ENCODE data around the gene ZSWIM4.
"Not testable (repeated sequence)": the region's sequence is repeated elsewhere in the genome, so short reads cannot be mapped to it uniquely, and the experiment has no call there.

Gene ZSWIM4

DNA sequence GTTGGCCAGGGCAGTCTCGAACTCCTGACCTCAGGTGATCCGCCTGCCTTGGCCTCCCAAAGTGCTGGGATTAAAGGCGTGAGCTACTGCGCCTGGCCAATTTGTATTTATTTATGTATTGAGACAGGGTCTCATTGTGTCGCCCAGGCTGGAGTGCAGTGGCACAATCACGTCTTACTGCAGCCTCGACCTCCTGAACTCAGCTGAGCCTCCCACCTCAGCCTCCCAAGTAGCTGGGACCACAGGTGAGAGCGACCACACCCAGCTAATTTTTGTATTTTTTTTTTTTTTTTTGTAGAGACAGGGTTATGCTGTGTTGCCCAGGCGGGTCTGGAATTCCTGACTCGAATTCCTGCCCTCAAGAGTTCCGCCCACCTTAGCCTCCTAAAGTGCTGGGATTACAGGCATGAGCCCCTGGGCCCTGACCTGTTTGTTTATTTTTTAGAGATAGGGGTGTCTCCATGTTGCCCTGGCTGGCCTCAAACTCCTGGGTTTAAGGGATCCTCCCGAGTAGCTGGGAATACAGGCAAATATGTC is 57.0 kb downstream of the ZSWIM4 start:
- DNase-seq, result not testable (repeated sequence)

GRCh38 chr19:13856497-13856896 is 61.3 kb downstream of the ZSWIM4 start:
- DNase-seq, result no peak

GRCh38 chr19:13859361-13859880 is 64.2 kb downstream of the ZSWIM4 start:
- no peak for DNase-seq

DNA sequence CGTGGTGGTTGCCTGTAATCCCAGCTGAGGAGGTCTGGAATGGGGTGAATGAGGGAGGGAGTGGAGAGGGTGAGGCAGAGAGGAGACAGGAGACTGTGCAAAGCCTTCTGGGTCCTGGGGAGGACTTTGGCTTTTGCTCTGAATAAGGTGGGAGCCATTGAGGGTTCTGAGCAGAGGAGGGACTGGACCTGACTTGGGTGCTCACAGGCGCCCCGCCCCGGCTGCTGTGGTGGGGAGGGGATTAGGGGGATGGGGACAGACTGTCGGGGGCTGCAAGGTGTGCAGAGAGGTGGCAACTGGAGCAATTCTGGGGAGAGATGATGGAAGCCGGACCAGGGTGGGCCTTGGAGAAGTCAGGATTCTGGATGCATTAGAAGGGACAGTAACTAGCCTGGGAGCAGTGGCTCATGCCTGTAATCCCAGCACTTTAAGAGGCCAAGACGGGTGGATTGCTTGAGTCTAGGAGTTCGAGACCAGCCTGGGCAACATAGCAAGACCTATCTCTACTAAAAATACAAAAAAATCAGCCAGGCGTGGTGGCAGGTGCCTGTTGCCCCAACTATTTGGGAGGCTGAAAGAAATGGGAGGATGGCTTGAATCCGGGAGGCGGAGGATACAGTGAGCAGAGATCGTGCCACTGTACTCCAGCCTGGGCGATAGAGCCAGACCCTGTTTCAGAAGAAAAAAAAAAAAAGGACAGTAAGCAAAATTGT is 65.6 kb downstream of the ZSWIM4 start:
- DNase-seq, result no peak

DNA sequence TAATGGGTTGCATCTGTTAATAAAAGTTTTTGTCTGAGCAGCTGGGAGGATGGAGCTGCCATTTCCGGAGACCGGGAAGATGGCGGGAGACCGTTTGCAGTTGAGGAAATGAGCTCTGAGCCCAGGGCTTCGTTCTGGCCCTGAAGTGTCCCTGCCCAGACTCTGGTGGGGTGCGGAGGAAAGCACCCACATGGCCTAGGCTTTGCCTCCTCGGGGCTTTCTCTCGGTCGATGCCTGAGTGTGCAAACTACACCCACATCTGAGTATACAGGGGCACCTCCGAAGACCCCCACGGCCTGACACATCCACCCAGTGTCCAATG is 66.1 kb downstream of the ZSWIM4 start:
- no peak for DNase-seq

DNA sequence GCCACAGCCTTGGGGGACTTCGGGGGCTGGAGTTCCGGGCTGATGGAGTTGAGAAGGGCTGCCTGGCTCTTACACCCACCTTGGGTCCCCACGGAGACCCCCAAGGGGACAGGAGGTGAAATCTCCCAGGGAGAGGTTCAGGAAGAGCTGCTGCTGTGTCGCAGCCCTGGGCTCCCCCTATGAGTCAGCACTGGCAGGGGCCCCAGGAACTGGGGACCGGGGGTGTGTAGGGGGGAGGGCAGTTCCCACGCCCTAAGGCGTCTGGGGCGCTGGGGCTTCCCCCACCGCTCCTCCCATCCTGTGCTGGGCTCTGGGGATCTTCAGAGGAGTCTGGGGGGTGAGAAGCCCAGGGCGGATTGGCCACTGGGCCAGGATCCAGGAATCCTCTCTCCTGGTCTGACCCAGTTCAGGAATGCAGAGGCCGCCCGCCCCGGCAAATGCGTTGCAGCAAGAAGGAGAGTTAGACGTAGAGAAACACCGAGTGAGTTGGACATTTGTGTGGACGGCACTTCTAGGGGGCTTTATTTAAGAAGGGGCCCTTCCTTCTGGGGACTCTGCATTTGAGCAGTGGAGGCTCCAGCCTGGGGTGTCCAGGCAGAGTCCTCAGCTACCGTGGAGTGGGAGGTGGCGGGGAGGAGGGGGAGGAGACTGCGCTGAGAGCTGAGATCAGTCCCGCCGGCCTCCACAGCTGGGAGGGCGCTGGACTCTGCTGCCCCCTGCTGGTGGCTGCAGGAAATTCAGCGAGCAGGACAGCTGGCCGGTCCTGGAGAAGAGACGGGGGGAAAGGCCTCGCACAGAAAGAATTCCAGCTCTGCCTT is 66.7 kb downstream of the ZSWIM4 start:
- DNase-seq, result peak; percentile 71

DNA sequence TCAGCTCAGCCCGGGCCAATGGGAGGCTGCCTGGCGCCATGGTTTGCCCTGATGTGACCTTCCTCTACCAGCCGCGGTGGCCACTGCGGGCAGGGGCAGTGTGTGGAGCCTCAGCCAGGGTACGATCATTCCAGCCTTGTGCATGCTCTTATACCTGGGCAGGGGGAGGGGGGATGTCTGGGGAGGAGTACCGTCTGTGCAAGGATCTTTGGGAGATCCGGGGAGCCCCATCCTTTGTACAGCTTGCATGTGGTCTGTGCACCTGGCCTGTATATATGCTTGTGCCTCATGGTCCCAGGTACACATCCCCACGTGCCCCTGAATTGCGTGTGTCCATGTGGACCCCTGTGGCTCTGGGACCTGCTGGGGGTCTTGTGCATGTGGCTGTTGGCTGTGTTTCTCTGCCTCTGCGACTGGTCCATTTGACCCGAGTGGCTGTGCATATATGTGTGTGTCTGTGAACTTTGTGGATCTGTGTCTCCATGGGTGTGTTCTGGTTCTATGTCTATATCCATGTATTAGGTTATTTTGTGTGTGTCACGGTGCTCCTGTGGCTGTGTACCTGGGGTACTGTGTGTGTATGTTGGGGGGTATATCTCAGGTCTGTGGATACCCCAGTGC is 68.9 kb downstream of the ZSWIM4 start:
- DNase-seq, result no peak

DNA sequence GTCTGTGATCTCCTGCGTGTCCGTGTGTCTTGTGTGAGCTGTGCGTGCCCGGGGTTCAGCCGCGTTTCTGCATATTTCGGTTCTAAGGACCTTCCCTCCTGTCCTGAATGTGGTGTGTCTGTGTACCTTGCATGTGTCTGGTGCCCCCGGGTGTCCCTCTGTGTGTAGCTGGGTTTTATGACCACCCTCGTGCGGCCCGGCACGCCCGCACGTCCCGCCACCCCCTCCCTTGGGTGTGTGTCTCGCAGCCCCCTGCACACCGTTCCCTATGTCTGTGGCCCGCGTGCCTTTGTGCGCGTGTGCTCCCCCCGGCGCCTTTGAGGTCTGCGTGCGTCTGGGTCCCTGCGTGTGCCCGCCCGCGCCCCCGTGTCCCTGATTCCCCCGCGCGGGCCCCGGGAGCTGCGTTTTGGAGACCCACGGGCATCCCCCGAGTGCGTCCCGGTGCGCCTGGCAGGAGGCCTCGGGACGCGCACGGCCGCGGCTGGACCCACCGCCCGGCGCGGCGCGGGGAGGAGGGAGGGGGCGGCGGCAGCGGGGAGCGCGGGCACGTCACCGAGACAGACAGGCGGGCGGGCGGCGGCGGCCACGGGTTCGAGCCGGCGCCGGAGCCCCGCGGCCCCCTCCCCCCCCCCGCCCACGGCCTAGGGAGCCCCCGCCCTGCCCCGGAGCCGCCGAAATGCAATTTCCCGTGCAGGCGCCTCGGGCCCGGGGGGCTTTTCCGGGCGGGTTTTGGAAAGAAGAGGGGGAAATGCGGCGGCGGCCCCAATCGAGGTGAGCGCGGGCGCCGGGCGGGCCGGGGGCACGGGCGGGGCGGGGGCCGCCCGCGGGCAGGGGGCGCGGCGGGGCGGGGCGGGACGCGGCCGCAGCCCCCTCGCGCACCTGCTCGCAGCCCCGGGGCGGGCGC is 69.7 kb downstream of the ZSWIM4 start:
- DNase-seq, result no peak

DNA sequence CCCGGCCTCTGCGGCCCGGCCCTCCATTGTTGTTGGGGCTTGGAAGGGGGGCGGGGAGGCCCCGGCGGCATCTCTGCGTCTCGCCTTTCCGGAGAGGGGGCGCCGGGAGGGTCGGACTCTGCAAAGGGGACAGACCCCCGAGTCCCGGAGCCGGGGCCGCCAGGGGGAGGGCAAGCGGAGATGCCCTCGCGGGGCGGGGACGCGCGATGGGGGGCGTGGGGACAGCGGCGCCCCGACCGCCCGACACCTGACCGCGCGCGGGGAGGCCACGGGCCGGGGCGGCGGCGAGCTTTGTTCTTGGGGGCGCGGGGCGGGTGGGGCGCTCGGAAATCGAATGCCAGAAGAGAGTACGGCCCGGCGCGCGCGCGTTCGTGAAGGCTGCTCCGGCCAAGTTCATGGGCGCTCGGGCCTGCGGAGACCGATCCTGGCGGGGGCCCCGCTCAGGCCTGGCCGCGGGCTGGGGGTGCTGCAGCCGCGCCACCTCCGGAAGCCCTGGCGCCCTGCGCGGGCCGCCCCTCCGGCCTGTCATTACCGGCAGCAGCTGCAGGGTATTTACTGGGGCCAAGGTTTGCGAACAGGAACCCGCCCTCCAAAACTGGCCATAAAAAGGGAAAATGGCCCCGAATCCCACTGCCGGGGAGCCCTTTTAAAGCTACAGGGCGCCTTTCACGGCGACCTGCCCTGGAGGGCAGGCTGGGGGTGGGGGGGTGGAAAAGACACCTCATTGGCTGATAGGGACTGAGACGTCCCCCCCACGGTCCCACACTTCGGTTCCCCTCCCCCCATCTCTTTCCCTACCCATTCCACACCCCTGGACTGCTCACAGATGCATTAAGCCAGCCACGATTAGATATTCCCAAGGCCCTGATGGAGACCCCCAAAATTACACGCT is 70.6 kb downstream of the ZSWIM4 start:
- peak; percentile 51 for DNase-seq

DNA sequence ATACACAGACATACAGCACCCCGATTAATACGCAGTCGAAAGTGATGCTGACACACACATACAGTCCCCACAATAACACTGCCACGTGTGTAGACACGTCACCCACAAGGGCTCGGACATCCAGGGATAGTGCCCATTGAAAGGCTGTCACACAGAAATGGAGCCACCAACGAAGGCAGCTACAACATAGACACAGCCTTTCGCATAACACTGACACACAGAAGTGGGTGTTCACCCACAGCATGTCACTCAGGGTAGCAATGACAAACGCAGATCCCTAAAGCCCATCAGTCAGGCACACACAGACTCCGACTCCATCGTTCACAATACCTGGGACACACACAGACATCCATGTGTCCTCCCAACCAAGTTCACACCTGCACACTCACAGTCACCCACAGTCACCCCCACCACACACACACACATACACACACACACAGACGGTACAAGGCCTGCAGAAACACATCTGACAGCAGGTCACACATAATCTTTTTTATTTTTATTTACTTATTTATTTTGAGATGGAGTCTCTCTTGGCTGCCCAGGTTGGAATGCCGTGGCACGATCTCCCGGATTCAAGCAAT is 71.3 kb downstream of the ZSWIM4 start:
- no peak for DNase-seq

- DNase-seq, result no peak
Measured at GRCh38 chr19:13868663-13869062, 73.4 kb downstream of the ZSWIM4 start.

- no peak for DNase-seq
Measured at GRCh38 chr19:13869281-13869680, 74.0 kb downstream of the ZSWIM4 start.

DNA sequence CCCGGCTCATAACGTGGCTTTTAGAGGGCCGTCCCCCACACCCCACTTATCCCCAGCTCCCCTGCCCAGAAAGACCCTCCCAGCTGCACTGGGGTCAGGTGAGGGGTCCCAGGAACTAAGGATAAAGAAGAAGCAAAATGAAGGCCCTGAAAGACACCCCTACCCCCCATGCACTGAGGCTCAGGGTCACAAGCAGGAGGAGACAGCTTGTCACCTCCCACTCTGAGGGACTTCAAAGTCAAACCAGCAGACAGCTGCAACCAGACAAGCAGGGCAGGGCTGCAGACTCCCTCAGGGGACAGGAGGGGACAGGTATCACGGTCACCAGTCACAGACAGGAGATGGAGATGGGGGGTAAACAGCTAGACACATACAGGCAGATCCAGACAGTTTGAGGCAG is 75.6 kb downstream of the ZSWIM4 start:
- DNase-seq, result no peak

GRCh38 chr19:13872339-13872694 is 77.1 kb downstream of the ZSWIM4 start:
- DNase-seq, result no peak

DNA sequence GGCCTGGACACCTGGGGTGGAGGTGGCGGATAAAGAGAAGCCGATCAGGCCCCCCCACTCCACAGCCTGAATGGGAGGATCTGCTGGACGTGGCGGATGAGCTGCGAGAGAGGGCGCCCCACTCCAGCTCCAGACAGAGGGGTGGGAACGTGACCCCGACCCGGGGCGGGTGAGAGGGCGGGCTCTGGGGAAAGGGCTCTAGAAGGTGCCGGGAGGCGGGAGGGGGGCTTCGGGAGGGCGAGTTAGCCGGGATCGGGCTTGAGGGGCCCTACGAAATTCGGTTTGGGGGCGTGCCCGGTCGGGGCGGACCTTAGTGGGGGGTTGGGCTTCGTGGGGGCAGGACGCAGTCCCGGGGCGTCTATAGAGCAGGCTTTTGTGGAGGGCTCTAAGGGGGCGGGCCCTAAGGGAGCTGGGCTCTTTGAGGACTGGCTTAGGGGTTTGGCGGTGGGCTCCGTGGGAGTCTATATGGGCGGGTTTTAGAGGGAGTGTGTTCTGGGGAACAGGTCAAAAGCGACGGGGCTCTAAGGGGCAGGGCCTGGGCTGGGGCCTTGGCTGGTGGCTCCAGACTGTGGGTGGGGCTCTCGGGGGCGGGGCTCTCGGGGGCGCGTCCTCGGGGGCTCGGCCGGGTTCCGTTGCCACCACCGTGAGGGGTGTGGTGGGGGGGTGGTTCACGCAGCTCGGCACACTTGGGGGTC is 77.6 kb downstream of the ZSWIM4 start:
- DNase-seq, result peak; percentile 44

GRCh38 chr19:13873834-13874515 is 78.7 kb downstream of the ZSWIM4 start:
- no peak for DNase-seq

DNA sequence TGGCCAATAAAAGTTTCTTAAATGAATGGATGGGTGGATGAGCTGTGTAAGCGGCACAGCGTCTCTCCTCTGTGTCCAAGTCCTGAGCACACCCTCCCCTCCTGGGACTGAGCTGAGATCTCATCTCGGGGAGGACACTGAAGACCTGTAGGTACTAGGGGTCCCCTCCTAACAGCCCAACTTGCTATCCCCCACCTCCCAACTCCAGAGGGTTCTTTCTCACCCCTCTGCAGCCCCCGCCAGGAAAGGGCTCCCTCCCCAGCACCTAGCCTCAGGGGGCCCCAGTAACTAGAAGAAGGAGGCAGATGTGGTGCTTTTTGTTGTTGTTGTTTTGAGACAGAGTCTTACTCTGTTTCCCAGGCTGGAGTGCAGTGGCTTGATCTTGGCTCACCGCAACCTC is 80.6 kb downstream of the ZSWIM4 start:
- DNase-seq, result no peak

DNA sequence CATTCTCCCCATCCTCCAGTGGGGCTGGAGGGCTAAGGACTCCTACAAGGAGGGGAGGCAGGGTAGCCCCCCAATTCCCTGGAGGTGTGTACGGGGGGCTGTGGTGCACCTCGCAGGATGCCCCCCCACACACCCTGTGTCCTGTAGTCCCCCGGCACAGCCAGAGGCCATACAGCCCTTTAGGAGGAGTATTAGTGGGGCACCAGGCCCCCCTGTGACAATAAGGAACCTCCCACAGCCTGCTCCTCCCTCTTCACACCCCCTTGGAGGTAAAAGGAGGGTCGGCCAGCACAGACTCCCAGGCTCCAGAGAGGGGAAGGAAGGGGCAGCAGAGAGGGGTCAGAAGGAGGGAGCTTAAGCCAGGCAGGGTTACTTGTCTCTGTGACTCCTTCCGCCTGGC is 81.6 kb downstream of the ZSWIM4 start, which contains the start of gene NANOS3:
TSS of gene NANOS3 (plus strand) at position 301 of the 400 bp plus-strand sequence. CDS start 115 bp downstream, outside the sequence.
- DNase-seq, result no peak

GRCh38 chr19:13877303-13877702 is 82.1 kb downstream of the ZSWIM4 start:
- no peak for DNase-seq

Measured in NCI-H1105 treated with DMSO at 0.1 percent for 48 hours (cell line).